DOHH2 (cell line): ENCODE measurements around the gene FLAD1.
A peak's percentile ranks its signal among the peaks of the same experiment; 100 is the strongest.
"Not testable (repeated sequence)": the region's sequence is repeated elsewhere in the genome, so short reads cannot be mapped to it uniquely, and the experiment has no call there.

ENCODE experiments used
- CTCF ChIP-seq: fragments of 200-600 bp; sonication (generic); IDR thresholded peaks from one replicate; pipeline ENCODE4 v1.5.1; 2014; ENCODE audit warnings: antibody characterized with exemption, mild to moderate bottlenecking, low read depth, low read length; ENCODE audit not compliant: poor library complexity, severe bottlenecking
- EZH2phosphoT487 ChIP-seq: fragments of 200-600 bp; sonication (generic); IDR thresholded peaks from 2 replicates; pipeline ENCODE4 v1.6.1; 2017; ENCODE audit warnings: borderline replicate concordance, mild to moderate bottlenecking, antibody characterized with exemption, low read length, moderate library complexity, mixed read lengths

GRCh38 chr1:154995301-154995983 lies 12.3 kb downstream of the FLAD1 start:
- TF ChIP-seq CTCF: peak; percentile 41
- not testable (repeated sequence) for TF ChIP-seq EZH2phosphoT487
